SJSA1 (cell line): Measurements from ENCODE around the gene LRRC43. TPM values are rescaled to one million over a fixed set of nuclear protein-coding genes. Genes with fewer than 3 reads are reported as not detected.

ENCODE experiments used
- DNase-seq, 2 experiments: peaks; one replicate each; pipeline ENCODE4 v3.0.0-alpha.2; 2015 to 2020; ENCODE audit warnings: low spot score in 2 of 2, low read depth in 1 of 2
- H3K27ac ChIP-seq: fragments of 250-450 bp; sonication (Bioruptor Pico); 2 replicates; pipeline ENCODE4 v1.5.1; 2020; ENCODE audit warnings: mild to moderate bottlenecking, moderate library complexity
- H3K27me3 ChIP-seq: fragments of 250-450 bp; sonication (Bioruptor Pico); replicated peaks from 2 replicates; pipeline ENCODE4 v1.5.1; 2020; ENCODE audit warnings: mild to moderate bottlenecking, moderate library complexity
- H3K36me3 ChIP-seq: fragments of 250-450 bp; sonication (Bioruptor Pico); 2 replicates; pipeline ENCODE4 v1.5.1; 2020; ENCODE audit warnings: mild to moderate bottlenecking
- H3K4me1 ChIP-seq: fragments of 250-450 bp; sonication (Bioruptor Pico); replicated peaks from 2 replicates; pipeline ENCODE4 v1.6.1; 2021; ENCODE audit warnings: mild to moderate bottlenecking
- H3K4me3 ChIP-seq: fragments of 250-450 bp; sonication (Bioruptor Pico); 2 replicates; pipeline ENCODE4 v1.5.1; 2020; ENCODE audit warnings: mild to moderate bottlenecking
- H3K9me3 ChIP-seq: fragments of 250-450 bp; sonication (Bioruptor Pico); replicated peaks from 2 replicates; pipeline ENCODE4 v1.5.1; 2020; ENCODE audit warnings: mild to moderate bottlenecking
- total RNA-seq: library from RNA; depleted of rRNA; stranded (reverse); fragments of >200 nt; shearing (Covaris generic); gene quantifications from 2 replicates; pipeline ENCODE4 v1.2.3, GENCODE V29; 2014

LRRC43 gene
- total RNA-seq, 1 experiment from 2014 or later = not detected

- no peak for DNase-seq
- H3K4me3 ChIP-seq = no peak overlapping the region
- H3K9me3 ChIP-seq = no peaks in the 10 kb centered on the region
- no peaks in the 10 kb centered on the region; the same call in 1 of the 2 replicates for H3K4me1 ChIP-seq
- no peak overlapping the region for H3K27ac ChIP-seq
- peaks cover 34% of the 10 kb centered on the region for H3K36me3 ChIP-seq
- H3K27me3 ChIP-seq = no peaks in the 10 kb centered on the region
Measured at GRCh38 chr12:122145505-122146330, 37.2 kb upstream of the LRRC43 start.

GRCh38 chr12:122147514-122148290, 35.2 kb upstream of the LRRC43 start:
- Histone ChIP-seq H3K27me3 (no peaks in the 10 kb centered on the region), H3K27ac (no peak overlapping the region), H3K4me3 (no peak overlapping the region), H3K9me3 (no peaks in the 10 kb centered on the region), H3K4me1 (no peaks in the 10 kb centered on the region; the same call in 1 of the 2 replicates), H3K36me3 (peaks cover 14% of the 10 kb centered on the region)
- DNase-seq = no peak

DNA sequence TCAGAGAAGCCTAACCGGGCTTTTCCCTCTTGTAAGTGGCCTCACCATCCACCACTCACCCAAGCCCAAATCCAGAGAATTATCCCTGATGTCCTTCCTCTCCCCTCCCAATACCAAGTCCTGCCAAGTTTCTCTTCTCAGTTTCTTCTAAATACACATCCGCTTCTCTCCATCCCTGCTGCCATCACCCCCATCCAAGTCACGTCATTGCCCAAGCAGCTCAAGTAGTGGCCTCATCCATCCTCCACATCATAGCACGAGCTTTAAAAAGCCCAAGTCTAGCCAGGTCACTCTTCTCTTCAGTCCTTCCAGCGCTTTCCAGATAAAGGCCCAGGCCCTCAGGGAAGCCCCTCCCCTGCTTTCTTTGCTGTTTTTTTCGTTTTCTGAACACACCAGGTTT, 34.3 kb upstream of the LRRC43 start:
- Histone ChIP-seq H3K4me1 (no peaks in the 10 kb centered on the region), H3K36me3 (peaks cover 4% of the 10 kb centered on the region; the same call in 1 of the 2 replicates), H3K9me3 (no peaks in the 10 kb centered on the region), H3K4me3 (no peak overlapping the region), H3K27me3 (no peaks in the 10 kb centered on the region), H3K27ac (no peak overlapping the region)
- DNase-seq = no peak

DNA sequence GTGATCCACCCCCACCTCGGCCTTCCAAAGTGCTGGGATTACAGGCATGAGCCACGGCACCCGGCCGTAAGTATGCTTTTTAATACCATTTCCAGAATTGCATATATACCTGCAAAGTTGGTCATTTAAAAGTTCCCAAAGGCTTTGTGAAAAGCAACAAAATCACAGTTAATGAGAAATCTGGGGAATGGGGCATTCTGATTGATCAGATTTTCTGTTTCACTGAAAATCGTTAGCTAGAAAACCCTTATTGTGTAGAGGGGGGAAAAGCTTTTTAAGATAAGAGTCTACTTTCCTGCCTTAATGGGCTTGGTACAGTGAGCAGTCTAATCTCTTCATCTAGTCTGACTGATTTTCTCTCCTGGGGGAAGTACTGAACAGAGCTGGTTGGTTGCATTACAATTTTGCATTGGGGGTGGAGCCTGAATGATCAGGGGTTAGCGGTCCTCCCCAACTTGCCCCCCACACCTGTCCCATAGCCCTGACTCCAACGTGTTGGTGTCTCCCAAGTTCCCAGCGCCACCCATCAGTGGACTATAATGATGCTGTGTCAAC, 32.7 kb upstream of the LRRC43 start:
- Histone ChIP-seq H3K9me3 (no peaks in the 10 kb centered on the region), H3K27me3 (no peaks in the 10 kb centered on the region), H3K36me3 (no peaks in the 10 kb centered on the region), H3K27ac (no peak overlapping the region), H3K4me1 (no peaks in the 10 kb centered on the region), H3K4me3 (no peak overlapping the region)
- DNase-seq = no peak

DNA sequence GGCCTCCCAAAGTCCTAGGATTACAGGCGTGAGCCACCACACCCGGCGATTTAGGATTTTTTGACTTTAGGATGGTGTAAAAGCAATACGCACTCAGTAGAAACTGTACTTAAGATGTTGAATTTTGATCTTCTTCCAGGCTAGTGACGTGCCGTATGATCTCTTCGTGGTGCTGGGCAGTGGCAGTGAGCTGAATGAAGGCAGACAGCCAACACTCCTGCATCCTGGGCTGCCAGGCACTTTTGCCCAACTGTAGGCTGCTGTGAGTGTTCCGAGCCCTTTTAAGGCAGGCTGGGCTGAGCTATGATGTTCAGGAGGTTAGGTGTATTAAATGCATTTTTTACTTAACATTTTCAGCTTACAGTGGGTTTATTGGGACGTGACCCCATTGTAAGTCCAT, 30.2 kb upstream of the LRRC43 start:
- no peaks in the 10 kb centered on the region for H3K9me3 ChIP-seq
- H3K27me3 ChIP-seq = no peaks in the 10 kb centered on the region
- no peaks in the 10 kb centered on the region for H3K36me3 ChIP-seq
- H3K4me1 ChIP-seq = no peaks in the 10 kb centered on the region
- no peak overlapping the region for H3K4me3 ChIP-seq
- H3K27ac ChIP-seq = no peak overlapping the region
- DNase-seq = no peak

DNA sequence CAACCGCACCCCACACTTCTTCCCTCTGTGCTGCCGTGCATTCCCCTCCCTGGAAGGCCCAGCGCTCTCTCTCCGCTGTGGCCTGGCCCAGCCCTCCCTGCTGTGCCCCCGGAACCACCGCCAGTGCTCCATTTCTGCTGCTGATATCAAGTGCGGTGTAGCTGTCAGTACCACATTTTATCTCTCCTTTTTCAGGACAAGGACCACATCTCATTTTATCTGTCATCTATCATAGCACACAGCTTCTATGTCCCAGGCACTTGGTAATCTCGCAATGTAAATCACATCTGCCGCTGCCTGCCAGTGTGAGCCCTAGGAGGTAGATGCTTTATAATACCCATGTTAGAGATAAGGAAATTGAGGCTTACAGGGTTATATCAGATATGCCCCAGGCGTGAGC, 27.2 kb upstream of the LRRC43 start:
- H3K4me3 ChIP-seq = no peak overlapping the region
- H3K36me3 ChIP-seq = no peaks in the 10 kb centered on the region
- DNase-seq = no peak
- no peak overlapping the region for H3K27ac ChIP-seq
- no peaks in the 10 kb centered on the region for H3K9me3 ChIP-seq
- no peaks in the 10 kb centered on the region for H3K4me1 ChIP-seq
- no peaks in the 10 kb centered on the region for H3K27me3 ChIP-seq

- H3K36me3 ChIP-seq = no peaks in the 10 kb centered on the region
- DNase-seq = no peak
- no peak overlapping the region for H3K4me3 ChIP-seq
- no peaks in the 10 kb centered on the region for H3K4me1 ChIP-seq
- no peaks in the 10 kb centered on the region for H3K9me3 ChIP-seq
- no peak overlapping the region for H3K27ac ChIP-seq
- H3K27me3 ChIP-seq = no peaks in the 10 kb centered on the region
Measured at GRCh38 chr12:122158700-122159285, 24.1 kb upstream of the LRRC43 start.

- H3K9me3 ChIP-seq = no peaks in the 10 kb centered on the region
- no peaks in the 10 kb centered on the region for H3K27me3 ChIP-seq
- no peak overlapping the region for H3K4me3 ChIP-seq
- no peak overlapping the region for H3K27ac ChIP-seq
- H3K36me3 ChIP-seq = no peaks in the 10 kb centered on the region
- DNase-seq = no peak
- no peaks in the 10 kb centered on the region for H3K4me1 ChIP-seq
Measured at GRCh38 chr12:122159882-122160281, 23.0 kb upstream of the LRRC43 start.

DNA sequence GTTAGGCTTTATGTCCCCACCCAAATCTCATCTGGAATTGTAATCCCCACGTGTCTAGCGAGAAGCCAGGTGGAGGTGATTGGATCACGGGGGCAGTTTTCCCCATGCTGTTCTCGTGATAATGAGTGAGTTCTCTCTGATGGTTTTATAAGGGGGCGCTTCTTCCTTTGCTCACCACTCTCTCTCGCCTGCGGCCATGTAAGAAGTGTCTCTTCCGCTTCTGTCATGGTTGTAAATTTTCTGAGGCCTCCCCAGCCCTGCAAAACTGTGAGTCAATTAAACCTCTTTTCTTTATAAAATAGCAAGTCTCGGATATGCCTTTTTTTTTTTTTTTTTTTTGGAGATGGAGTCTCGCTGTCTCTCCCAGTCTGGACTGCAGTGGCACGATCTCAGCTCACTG, 22.2 kb upstream of the LRRC43 start:
- Histone ChIP-seq H3K4me3 (no peak overlapping the region), H3K4me1 (no peaks in the 10 kb centered on the region), H3K27me3 (no peaks in the 10 kb centered on the region), H3K9me3 (no peaks in the 10 kb centered on the region), H3K27ac (no peak overlapping the region), H3K36me3 (no peaks in the 10 kb centered on the region)
- DNase-seq = no peak

- Histone ChIP-seq H3K9me3 (no peaks in the 10 kb centered on the region), H3K4me1 (no peaks in the 10 kb centered on the region), H3K4me3 (no peak overlapping the region), H3K27me3 (no peaks in the 10 kb centered on the region), H3K36me3 (no peaks in the 10 kb centered on the region), H3K27ac (no peak overlapping the region)
- DNase-seq = no peak
Measured at GRCh38 chr12:122161682-122162081, 21.2 kb upstream of the LRRC43 start.

DNA sequence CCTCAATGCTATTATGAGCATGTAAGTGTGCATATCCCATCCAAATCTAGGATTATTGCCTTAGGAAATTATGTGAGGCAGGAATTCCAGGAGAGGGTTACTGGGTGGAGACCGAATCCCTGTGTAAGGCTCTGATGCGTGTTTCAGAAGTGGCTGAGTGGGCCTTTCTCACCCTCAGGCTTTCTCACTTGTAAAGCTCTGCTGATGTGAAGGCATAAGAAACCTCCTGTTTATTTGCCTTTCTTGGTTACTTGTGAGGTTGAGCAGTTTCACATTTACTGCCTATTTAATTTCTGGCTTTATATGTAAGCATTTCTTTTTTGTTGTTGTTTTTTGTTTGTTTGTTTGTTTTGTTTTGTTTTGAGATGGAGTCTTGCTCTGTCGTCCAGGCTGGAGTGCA, 19.9 kb upstream of the LRRC43 start:
- Histone ChIP-seq H3K27me3 (no peaks in the 10 kb centered on the region), H3K4me3 (no peak overlapping the region), H3K4me1 (no peaks in the 10 kb centered on the region), H3K36me3 (no peaks in the 10 kb centered on the region), H3K27ac (no peak overlapping the region), H3K9me3 (no peaks in the 10 kb centered on the region)
- DNase-seq = no peak

- Histone ChIP-seq H3K27ac (no peak overlapping the region), H3K4me1 (no peaks in the 10 kb centered on the region), H3K4me3 (no peak overlapping the region), H3K27me3 (no peaks in the 10 kb centered on the region), H3K36me3 (no peaks in the 10 kb centered on the region), H3K9me3 (no peaks in the 10 kb centered on the region)
- DNase-seq = no peak
Measured at GRCh38 chr12:122166422-122167349, 16.2 kb upstream of the LRRC43 start.

DNA sequence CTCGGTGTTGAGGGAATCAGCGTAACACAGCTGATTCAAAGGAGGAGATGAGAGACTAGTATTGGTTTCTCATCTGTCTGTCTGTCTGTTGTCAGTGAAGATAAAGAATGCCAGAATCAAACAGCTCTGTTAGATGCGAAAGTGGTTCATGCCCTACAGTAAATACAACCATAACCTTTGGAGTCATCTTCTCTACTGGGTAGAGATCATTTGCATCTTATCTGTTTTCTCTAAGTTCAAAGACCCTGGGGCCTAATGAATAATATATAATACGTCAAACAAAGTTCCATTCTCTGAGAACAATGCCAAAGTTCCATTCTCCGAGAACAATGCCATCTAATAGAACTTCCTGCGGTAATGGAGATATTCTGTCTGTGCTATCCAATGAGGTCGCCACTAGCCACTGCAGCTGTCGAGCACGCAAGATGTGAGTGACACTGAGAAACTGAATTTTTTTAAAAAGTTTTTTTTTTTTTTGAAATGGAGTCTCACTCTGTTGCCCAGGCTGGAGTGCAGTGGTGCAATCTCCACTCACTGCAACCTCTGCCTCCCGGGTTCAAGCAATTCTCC, 15.5 kb upstream of the LRRC43 start:
- no peaks in the 10 kb centered on the region for H3K27me3 ChIP-seq
- H3K36me3 ChIP-seq = no peaks in the 10 kb centered on the region
- no peaks in the 10 kb centered on the region for H3K9me3 ChIP-seq
- H3K4me3 ChIP-seq = no peak overlapping the region
- no peak for DNase-seq
- no peaks in the 10 kb centered on the region for H3K4me1 ChIP-seq
- no peak overlapping the region for H3K27ac ChIP-seq
